ENCODE results near the gene GLOD4.
"Not testable (repeated sequence)": the region's sequence is repeated elsewhere in the genome, so short reads cannot be mapped to it uniquely, and the experiment has no call there.

The GLOD4 gene

GRCh38 chr17:773016-773415, 9.1 kb downstream of the GLOD4 start:
- DNase-seq = no peak

- no peak for DNase-seq
Measured at GRCh38 chr17:767076-767475, 15.0 kb downstream of the GLOD4 start.

GRCh38 chr17:760371-760770, 21.7 kb downstream of the GLOD4 start:
- no peak for DNase-seq

- DNase-seq = no peak
Measured at GRCh38 chr17:759964-760363, 22.1 kb downstream of the GLOD4 start.

- not testable (repeated sequence) for DNase-seq
Measured at GRCh38 chr17:756010-756567, 26.0 kb downstream of the GLOD4 start.

GRCh38 chr17:755319-755961, 26.6 kb downstream of the GLOD4 start:
- DNase-seq = not testable (repeated sequence)

GRCh38 chr17:753418-753817, 28.7 kb downstream of the GLOD4 start:
- no peak for DNase-seq

GRCh38 chr17:752620-753219, 29.4 kb downstream of the GLOD4 start:
- peak; percentile 63 for DNase-seq

GRCh38 chr17:752002-752619, 30.0 kb downstream of the GLOD4 start, which contains the start of gene GEMIN4:
Gene GEMIN4 (minus strand): TSS chr17:752264. CDS start chr17:752142, 122 bp downstream.
- DNase-seq = peak; percentile 87

- peak; percentile 31 for DNase-seq
Measured at GRCh38 chr17:751269-752001, 30.6 kb downstream of the GLOD4 start.

GRCh38 chr17:750431-751037, 31.5 kb downstream of the GLOD4 start:
- no peak for DNase-seq

GRCh38 chr17:749359-749758, 32.7 kb downstream of the GLOD4 start:
- DNase-seq = not testable (repeated sequence)

- DNase-seq = not testable (repeated sequence)
Measured at GRCh38 chr17:748604-749003, 33.5 kb downstream of the GLOD4 start.

GRCh38 chr17:746783-747629, 35.1 kb downstream of the GLOD4 start:
- no peak for DNase-seq

- no peak for DNase-seq
Measured at GRCh38 chr17:746181-746580, 35.9 kb downstream of the GLOD4 start.

GRCh38 chr17:745406-745805, 36.7 kb downstream of the GLOD4 start:
- DNase-seq = no peak

GRCh38 chr17:744937-745336, 37.1 kb downstream of the GLOD4 start:
- no peak for DNase-seq

- no peak for DNase-seq
Measured at GRCh38 chr17:743139-743538, 38.9 kb downstream of the GLOD4 start.

GRCh38 chr17:742147-742793, 39.8 kb downstream of the GLOD4 start:
- DNase-seq = no peak

GRCh38 chr17:740240-741017, 41.7 kb downstream of the GLOD4 start:
- no peak for DNase-seq
